ENCODE results near the gene VASH1. TPM values are rescaled to one million over a fixed set of nuclear protein-coding genes. Genes with fewer than 3 reads are reported as not detected.

The VASH1 gene
- total and polyA plus RNA-seq, 2 donors from 2014 or later, result 4.1 to 14.7 TPM

GRCh38 chr14:76832503-76832988 lies 71.3 kb downstream of the VASH1 start:
- DNase-seq (no peak), FAIRE-seq (no peak)
- Histone ChIP-seq H3K36me3 (ENCODE audit: control insufficient read depth in 2 of 3, insufficient read depth in 3 of 3, low read length in 3 of 3) (no peaks in the 10 kb centered on the region), H3K4me1 (ENCODE audit: control insufficient read depth in 2 of 3, insufficient read depth in 2 of 3, low read depth in 1 of 3, low read length in 3 of 3) (no peaks in the 10 kb centered on the region), H3K27me3 (ENCODE audit: control insufficient read depth, insufficient read depth, low read length) (no peaks in the 10 kb centered on the region), H3K4me3 (ENCODE audit: low read length in 3 of 3) (no peak overlapping the region), H3K9me3 (ENCODE audit: control insufficient read depth in 2 of 3, insufficient read depth in 1 of 3, low read length in 3 of 3) (no peaks in the 10 kb centered on the region), H3K27ac (ENCODE audit: low read depth in 2 of 2, low read length in 2 of 2) (no peak overlapping the region), H3K9ac (ENCODE audit: low read length in 3 of 3) (no peak overlapping the region)
- no peak for TF ChIP-seq CTCF (IDR thresholded peaks at IDR 0.05; ENCODE audit: borderline replicate concordance, extremely low read depth, insufficient read depth)
- intact Hi-C loops (cut with DNase I), result no loop called here

Other genes starting within 250 kb of the VASH1 start
- 21.5 TPM for gene ANGEL1, start 51.4 kb downstream of the VASH1 start, total RNA-seq
- 6.3 TPM for gene ANGEL1, start 51.4 kb downstream of the VASH1 start, polyA plus RNA-seq (ENCODE audit: insufficient read depth, low read depth, low replicate concordance)
- gene LRRC74A, start 64.9 kb downstream of the VASH1 start, total RNA-seq, result not detected
- gene LRRC74A, start 64.9 kb downstream of the VASH1 start, polyA plus RNA-seq (ENCODE audit: insufficient read depth, low read depth, low replicate concordance), result not detected

Measured in kidney (tissue), 14 donors.